Karpas-422 (cell line): Measurements from ENCODE around the gene POU2F3. TPM values are rescaled to one million over a fixed set of nuclear protein-coding genes. Genes with fewer than 3 reads are reported as not detected.

Source experiments
- DNase-seq: peaks from one replicate; pipeline ENCODE4 v3.0.0-alpha.2; 2015
- H2AFZ ChIP-seq: fragments of 200-600 bp; sonication (generic); 2 replicates; pipeline ENCODE4 v1.6.1; 2014; ENCODE audit warnings: antibody characterized with exemption, low read length, mixed read lengths
- H3K27ac ChIP-seq: fragments of 200-600 bp; sonication (generic); 2 replicates; pipeline ENCODE4 v1.5.1; 2014; ENCODE audit warnings: mild to moderate bottlenecking, low read length, moderate library complexity
- H3K27me3 ChIP-seq: fragments of 200-600 bp; sonication (generic); 2 replicates; pipeline ENCODE4 v1.6.1; 2014; ENCODE audit warnings: low read length, mixed read lengths
- H3K36me3 ChIP-seq: fragments of 200-600 bp; sonication (generic); 2 replicates; pipeline ENCODE4 v1.6.1; 2014; ENCODE audit warnings: low read length, mixed read lengths; ENCODE audit not compliant: insufficient read depth
- H3K4me1 ChIP-seq: fragments of 200-600 bp; sonication (generic); 2 replicates; pipeline ENCODE4 v1.6.1; 2014; ENCODE audit warnings: mild to moderate bottlenecking, low read length, mixed read lengths
- H3K4me2 ChIP-seq: fragments of 200-600 bp; sonication (generic); 2 replicates; pipeline ENCODE4 v1.6.1; 2014; ENCODE audit warnings: low read length, low read depth, mild to moderate bottlenecking; ENCODE audit not compliant: poor library complexity, severe bottlenecking
- H3K4me3 ChIP-seq: fragments of 200-600 bp; sonication (generic); 2 replicates; pipeline ENCODE4 v1.5.1; 2014; ENCODE audit warnings: mild to moderate bottlenecking, antibody characterized with exemption, low read length, mixed read lengths
- H3K79me2 ChIP-seq: fragments of 200-600 bp; sonication (generic); 2 replicates; pipeline ENCODE4 v1.6.1; 2014; ENCODE audit warnings: mild to moderate bottlenecking, low read length, mixed read lengths
- H3K9ac ChIP-seq: fragments of 200-600 bp; sonication (generic); 2 replicates; pipeline ENCODE4 v1.6.0; 2014; ENCODE audit warnings: low read length
- H3K9me2 ChIP-seq: fragments of 200-600 bp; sonication (generic), shearing (Covaris generic); replicated peaks from 2 replicates; pipeline ENCODE4 v1.6.0; 2014; ENCODE audit warnings: mild to moderate bottlenecking, low read length, moderate library complexity; ENCODE audit not compliant: insufficient read depth
- H3K9me3 ChIP-seq: fragments of 300-700, 200-600 bp; sonication (generic); 2 replicates; pipeline ENCODE4 v1.6.1; 2014; ENCODE audit warnings: low read length, mixed read lengths
- H4K20me1 ChIP-seq: fragments of 200-600 bp; sonication (generic); 2 replicates; pipeline ENCODE4 v1.6.1; 2014; ENCODE audit warnings: mild to moderate bottlenecking, antibody characterized with exemption, low read length, low read depth; ENCODE audit not compliant: insufficient read depth
- total RNA-seq: library from RNA; depleted of rRNA; stranded (reverse); fragments of >200 nt; shearing (Covaris generic); gene quantifications from 2 replicates; pipeline ENCODE4 v1.2.3, GENCODE V29; 2014; ENCODE audit warnings: low replicate concordance

POU2F3 gene
- total RNA-seq, 1 experiment from 2014 or later = not detected

- DNase-seq = no peak
- no peaks in the 10 kb centered on the region for H3K9me3 ChIP-seq
- no peak overlapping the region for H3K4me3 ChIP-seq
- H3K36me3 ChIP-seq = no peaks in the 10 kb centered on the region
- H4K20me1 ChIP-seq = no peaks in the 10 kb centered on the region
- H2AFZ ChIP-seq = no peak overlapping the region
- H3K27me3 ChIP-seq = no peaks in the 10 kb centered on the region
- no peak overlapping the region for H3K9ac ChIP-seq
- H3K79me2 ChIP-seq = no peaks in the 10 kb centered on the region
- no peak overlapping the region for H3K4me2 ChIP-seq
- H3K4me1 ChIP-seq = no peaks in the 10 kb centered on the region
- no peaks in the 10 kb centered on the region for H3K9me2 ChIP-seq
- no peak overlapping the region for H3K27ac ChIP-seq
Observed at GRCh38 chr11:120226714-120227113, 13.2 kb upstream of the POU2F3 start.

- H3K9me3 ChIP-seq = no peaks in the 10 kb centered on the region
- H3K27ac ChIP-seq = no peak overlapping the region
- no peaks in the 10 kb centered on the region for H3K4me1 ChIP-seq
- H3K9ac ChIP-seq = no peak overlapping the region
- no peak for DNase-seq
- no peaks in the 10 kb centered on the region for H4K20me1 ChIP-seq
- H3K27me3 ChIP-seq = no peaks in the 10 kb centered on the region
- H3K4me3 ChIP-seq = no peak overlapping the region
- no peaks in the 10 kb centered on the region for H3K9me2 ChIP-seq
- no peak overlapping the region for H2AFZ ChIP-seq
- H3K79me2 ChIP-seq = no peaks in the 10 kb centered on the region
- H3K4me2 ChIP-seq = no peak overlapping the region
- H3K36me3 ChIP-seq = no peaks in the 10 kb centered on the region
Observed at GRCh38 chr11:120227228-120227852, 12.6 kb upstream of the POU2F3 start.

- H3K4me2 ChIP-seq = no peak overlapping the region
- H3K27me3 ChIP-seq = no peaks in the 10 kb centered on the region
- no peaks in the 10 kb centered on the region for H4K20me1 ChIP-seq
- H3K9me3 ChIP-seq = no peaks in the 10 kb centered on the region
- H3K4me3 ChIP-seq = no peak overlapping the region
- no peaks in the 10 kb centered on the region for H3K79me2 ChIP-seq
- no peaks in the 10 kb centered on the region for H3K9me2 ChIP-seq
- H2AFZ ChIP-seq = no peak overlapping the region
- no peak for DNase-seq
- H3K9ac ChIP-seq = no peak overlapping the region
- no peak overlapping the region for H3K27ac ChIP-seq
- no peaks in the 10 kb centered on the region for H3K36me3 ChIP-seq
- H3K4me1 ChIP-seq = no peaks in the 10 kb centered on the region
Observed at GRCh38 chr11:120228794-120229384, 11.1 kb upstream of the POU2F3 start.

- no peaks in the 10 kb centered on the region for H3K4me1 ChIP-seq
- no peaks in the 10 kb centered on the region for H3K9me2 ChIP-seq
- no peak for DNase-seq
- no peaks in the 10 kb centered on the region for H3K36me3 ChIP-seq
- H3K27ac ChIP-seq = no peak overlapping the region
- no peak overlapping the region for H2AFZ ChIP-seq
- no peaks in the 10 kb centered on the region for H3K9me3 ChIP-seq
- no peak overlapping the region for H3K9ac ChIP-seq
- H3K4me3 ChIP-seq = no peak overlapping the region
- no peaks in the 10 kb centered on the region for H3K27me3 ChIP-seq
- H3K4me2 ChIP-seq = no peak overlapping the region
- H3K79me2 ChIP-seq = no peaks in the 10 kb centered on the region
- no peaks in the 10 kb centered on the region for H4K20me1 ChIP-seq
Observed at GRCh38 chr11:120229451-120230424, 10.2 kb upstream of the POU2F3 start.

- Histone ChIP-seq H3K4me3 (no peak overlapping the region), H3K4me1 (peaks cover 2% of the 10 kb centered on the region), H3K4me2 (no peak overlapping the region), H3K9me3 (no peaks in the 10 kb centered on the region), H3K27ac (no peak overlapping the region), H3K27me3 (no peaks in the 10 kb centered on the region), H3K9ac (no peak overlapping the region), H3K79me2 (no peaks in the 10 kb centered on the region), H3K9me2 (no peaks in the 10 kb centered on the region), H2AFZ (no peak overlapping the region), H4K20me1 (no peaks in the 10 kb centered on the region), H3K36me3 (no peaks in the 10 kb centered on the region)
- DNase-seq = no peak
Observed at GRCh38 chr11:120230433-120231071, 9.4 kb upstream of the POU2F3 start.

GRCh38 chr11:120231963-120232362 is 8.0 kb upstream of the POU2F3 start:
- Histone ChIP-seq H3K9me2 (no peaks in the 10 kb centered on the region), H4K20me1 (no peaks in the 10 kb centered on the region), H3K9me3 (no peaks in the 10 kb centered on the region), H3K9ac (no peak overlapping the region), H3K4me1 (peaks cover 16% of the 10 kb centered on the region), H3K4me2 (no peak overlapping the region), H3K4me3 (no peak overlapping the region), H3K79me2 (no peaks in the 10 kb centered on the region), H3K36me3 (no peaks in the 10 kb centered on the region), H3K27ac (no peak overlapping the region), H2AFZ (no peak overlapping the region), H3K27me3 (no peaks in the 10 kb centered on the region)
- DNase-seq = no peak

GRCh38 chr11:120233207-120233803 is 6.6 kb upstream of the POU2F3 start:
- H3K9ac ChIP-seq = no peak overlapping the region
- H2AFZ ChIP-seq = no peak overlapping the region
- DNase-seq = no peak
- H3K27me3 ChIP-seq = no peaks in the 10 kb centered on the region
- H3K27ac ChIP-seq = no peak overlapping the region
- H3K4me3 ChIP-seq = no peak overlapping the region
- H3K9me2 ChIP-seq = no peaks in the 10 kb centered on the region
- H3K36me3 ChIP-seq = no peaks in the 10 kb centered on the region
- H3K79me2 ChIP-seq = no peaks in the 10 kb centered on the region
- H4K20me1 ChIP-seq = no peaks in the 10 kb centered on the region
- no peaks in the 10 kb centered on the region for H3K9me3 ChIP-seq
- no peak overlapping the region for H3K4me2 ChIP-seq
- H3K4me1 ChIP-seq = peaks cover 22% of the 10 kb centered on the region
